Heart left ventricle (tissue), 16 donors: ENCODE results near the gene CENATAC. TPM values are rescaled to one million over a fixed set of nuclear protein-coding genes. Genes with fewer than 3 reads are reported as not detected.
"Not testable (repeated sequence)": the region's sequence is repeated elsewhere in the genome, so short reads cannot be mapped to it uniquely, and the experiment has no call there.

Experiments
- ATAC-seq, 4 donors: fragments of 200-7000 bp; cut with Tn5 transposase; one replicate each; pipeline ENCODE4 v1.9.1; 2020 to 2022; ENCODE audit warnings: moderate library complexity in 4 of 4, mild to moderate bottlenecking in 3 of 4, moderate number of reproducible peaks in 1 of 4
- DNase-seq, 5 donors: peaks; one replicate each; pipeline ENCODE4 v3.0.0-alpha.2; 2020
- H3K27ac ChIP-seq, 12 donors: fragments of 200-600 bp; sonication (generic) in 4 of 12; one replicate each; pipeline versions ENCODE4 v1.5.0 to v1.8.0; 2016 to 2022; ENCODE audit warnings: mild to moderate bottlenecking in 2 of 12
- H3K27me3 ChIP-seq, 9 donors: fragments of 200-600 bp; sonication (generic) in 2 of 9; one replicate each; pipeline versions ENCODE4 v1.5.1 to v1.8.0; 2016 to 2022; ENCODE audit warnings: mild to moderate bottlenecking in 3 of 9
- H3K36me3 ChIP-seq, 9 donors: fragments of 200-600 bp; sonication (generic) in 2 of 9; one replicate each; pipeline versions ENCODE4 v1.5.0 to v1.8.0; 2018 to 2022; ENCODE audit warnings: mild to moderate bottlenecking in 2 of 9
- H3K4me1 ChIP-seq, 12 donors: fragments of 200-600 bp; sonication (generic) in 4 of 12; one replicate each; pipeline versions ENCODE4 v1.5.0 to v1.8.0; 2016 to 2022; ENCODE audit warnings: mild to moderate bottlenecking in 3 of 12
- H3K4me3 ChIP-seq, 12 donors: fragments of 200-600 bp; sonication (generic) in 4 of 12; one replicate each; pipeline versions ENCODE4 v1.5.0 to v1.8.0; 2017 to 2022; ENCODE audit warnings: mild to moderate bottlenecking in 9 of 12, moderate library complexity in 4 of 12
- H3K9me3 ChIP-seq, 12 donors: fragments of 200-600 bp; sonication (generic) in 4 of 12; one replicate each; pipeline versions ENCODE4 v1.5.0 to v1.8.0; 2016 to 2022; ENCODE audit warnings: mild to moderate bottlenecking in 1 of 12
- POLR2A ChIP-seq, 2 donors: fragments of 450-650 bp; IDR thresholded peaks; one replicate each; pipeline ENCODE4 v1.6.1; 2017; ENCODE audit warnings: antibody characterized with exemption in 2 of 2, mild to moderate bottlenecking in 2 of 2, moderate library complexity in 2 of 2
- WGBS, 4 donors: extraction: QIAGEN DNeasy Blood & Tissue Kit in 2 of 4; methylation state at CpG; one replicate each; pipeline versions ENCODE4 v1.1.5 to v1.1.7; 2013 to 2018; 5-methylcytosine and 5-hydroxymethylcytosine counted together
- intact Hi-C, 10 donors: fragments of 100-400 bp; cut with DNase I; formaldehyde crosslinking; loops; one replicate each; pipeline versions ENCODE4 v1.11.1 to v1.14.2; 2022
- polyA plus RNA-seq, 2 donors: library from polyadenylated mRNA; stranded (reverse); fragments of 200-250 nt; gene quantifications; one replicate each; pipeline ENCODE4 v1.2.3, GENCODE V29; 2013
- total RNA-seq, 9 donors: library from RNA; depleted of rRNA in 2 of 9; stranded (reverse); fragments of >200 nt in 2 of 9; fragmentation: NEBNext Ultra II Directional in 3 of 9; extraction: Animal tissue kit (Norgen Biotek cat#: 25700) in 3 of 9; gene quantifications; one replicate each; pipeline versions ENCODE4 v1.1.0 to v1.2.4, GENCODE V29; 2016 to 2023
- TF ChIP-seq, protein P1 (sequence below), 12 donors: fragments of 200-600 bp; sonication (generic) in 4 of 12; IDR thresholded peaks; one replicate each; pipeline versions ENCODE4 v1.5.0 to v1.8.0; 2018 to 2022; ENCODE audit warnings: antibody characterized with exemption in 12 of 12, mild to moderate bottlenecking in 5 of 12
- donor health status: ischemic (EF 13 %, LVEDD 7.1; RV severe dilation, severe dysfunction).
- donor health status: healthy with polysubstance abuse.
- donor health status: DM: no; HTN: yes; CAD: no.
- donor health status: DM: no; HTN: no; CAD: no.
- donor health status: ischemic (EF 25% LVEDD 6.9; RV normal size, moderate dysfunction).
- donor health status: ischemic (EF 25% LVEDD 5.7; RV mildly dilated, moderate dysfunction).
- donor health status: healthy.
- donor health status: DM: yes; HTN: yes; CAD: no.
- donor health status: ischemic (EF 35%, LVEDD 5.7; RV mildly dilated, moderate dysfunction).
- donor health status: nonischemic (EF 11% LVEDD 7.7; RV severe dilation, severe dysfunction).
- donor health status: DM: yes; HTN: yes; CAD: no.
- donor health status: PGD.
- donor health status: ischemic (EF 29% LVEDD 5.4; RV normal size, mild dysfunction).
- donor health status: nonischemic (EF 23%, LVEDD 6.1; RV moderate dilation, normal function).

The CENATAC gene
- total and polyA plus RNA-seq, 11 donors = 7.9 to 27.3 (median 11.7) TPM

- ATAC-seq (peak; percentile 96 to 99 (median 97)), DNase-seq (peak; percentile 96 to 99 (median 98))
- H3K36me3 ChIP-seq = peaks cover 0 to 11% (median 9%) of the 10 kb centered on the region in 9 donors
- no peaks in the 10 kb centered on the region for H3K27me3 ChIP-seq
- H3K4me3 ChIP-seq = peak within 1 kb of the TSS; percentile 64 to 95 (median 82)
- H3K4me1 ChIP-seq = peaks cover 0 to 25% (median 12%) of the 10 kb centered on the region in 12 donors
- 0 to 1% (median 0%) methylated on average over 20 to 67 of the region's 67 CpGs for WGBS, 4 donors
- peak in 1 of 2 donors; percentile 53 for TF ChIP-seq POLR2A (IDR thresholded peaks at IDR 0.05)
- TF ChIP-seq, protein P1, sequence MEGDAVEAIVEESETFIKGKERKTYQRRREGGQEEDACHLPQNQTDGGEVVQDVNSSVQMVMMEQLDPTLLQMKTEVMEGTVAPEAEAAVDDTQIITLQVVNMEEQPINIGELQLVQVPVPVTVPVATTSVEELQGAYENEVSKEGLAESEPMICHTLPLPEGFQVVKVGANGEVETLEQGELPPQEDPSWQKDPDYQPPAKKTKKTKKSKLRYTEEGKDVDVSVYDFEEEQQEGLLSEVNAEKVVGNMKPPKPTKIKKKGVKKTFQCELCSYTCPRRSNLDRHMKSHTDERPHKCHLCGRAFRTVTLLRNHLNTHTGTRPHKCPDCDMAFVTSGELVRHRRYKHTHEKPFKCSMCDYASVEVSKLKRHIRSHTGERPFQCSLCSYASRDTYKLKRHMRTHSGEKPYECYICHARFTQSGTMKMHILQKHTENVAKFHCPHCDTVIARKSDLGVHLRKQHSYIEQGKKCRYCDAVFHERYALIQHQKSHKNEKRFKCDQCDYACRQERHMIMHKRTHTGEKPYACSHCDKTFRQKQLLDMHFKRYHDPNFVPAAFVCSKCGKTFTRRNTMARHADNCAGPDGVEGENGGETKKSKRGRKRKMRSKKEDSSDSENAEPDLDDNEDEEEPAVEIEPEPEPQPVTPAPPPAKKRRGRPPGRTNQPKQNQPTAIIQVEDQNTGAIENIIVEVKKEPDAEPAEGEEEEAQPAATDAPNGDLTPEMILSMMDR (IDR thresholded peaks at IDR 0.05) = peak in 7 of 12 donors; percentile 72 to 97 (median 86)
- H3K9me3 ChIP-seq = no peaks in the 10 kb centered on the region
- peak within 1 kb of the TSS; percentile 6 to 85 (median 67) for H3K27ac ChIP-seq
- intact Hi-C loops = loop anchor here in 3 of 10 donors (2.0 to 5.0 kb wide), 3 partner anchors 26 to 123 kb away; partner anchors contain the start of genes CENATAC (in 1 of the 3) and HYOU1 (in 1 of the 3)
These were observed 32.5 kb downstream of the CENATAC start, which contains the start of gene SLC37A4 for GRCh38 chr11:119030329-119031047. SLC37A4 (minus strand) TSS chr11:119030877.

DNA sequence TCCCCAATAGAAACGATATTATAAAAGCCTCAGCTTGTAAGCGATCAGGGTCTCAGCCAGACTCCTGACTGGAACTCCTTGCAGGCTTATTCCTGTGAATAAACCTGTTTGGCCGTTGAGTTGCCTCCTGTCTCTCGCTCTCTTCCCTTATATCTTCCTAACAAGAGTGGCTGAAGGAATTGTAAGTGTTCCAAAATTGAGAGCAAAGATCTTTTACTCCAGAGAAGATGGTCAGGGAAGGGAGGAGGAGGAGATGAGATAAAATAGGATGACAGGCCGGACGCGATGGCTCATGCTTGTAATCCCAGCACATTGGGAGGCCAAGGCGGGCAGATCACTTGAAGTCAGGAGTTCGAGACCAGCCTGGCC lies 34.0 kb downstream of the CENATAC start:
- no peak for TF ChIP-seq POLR2A (IDR thresholded peaks at IDR 0.05)
- TF ChIP-seq, protein P1 (IDR thresholded peaks at IDR 0.05) = no peak
- 68 to 87% (median 78%) methylated on average over 9 of the region's 9 CpGs for WGBS, 4 donors
- Histone ChIP-seq H3K36me3 (peaks cover 0 to 8% (median 0%) of the 10 kb centered on the region in 9 donors), H3K4me3 (no peak overlapping the region), H3K4me1 (peaks cover 0 to 25% (median 12%) of the 10 kb centered on the region in 12 donors), H3K27ac (no peak overlapping the region), H3K9me3 (no peaks in the 10 kb centered on the region), H3K27me3 (no peaks in the 10 kb centered on the region)
- ATAC-seq = no peak
- DNase-seq = no peak
- intact Hi-C loops = loop anchor here in 3 of 10 donors (2.0 to 5.0 kb wide), 3 partner anchors 25 to 125 kb away; partner anchors contain the start of genes CENATAC (in 1 of the 3) and HYOU1 (in 1 of the 3)

- intact Hi-C loops = loop anchor here in 1 of 10 donors (5.0 kb wide), 1 partner anchor 126 kb away; no protein-coding TSS in a partner anchor
- not testable (repeated sequence) for H3K4me3 ChIP-seq, DNase-seq, H3K27ac ChIP-seq, H3K9me3 ChIP-seq, H3K36me3 ChIP-seq, ATAC-seq, H3K27me3 ChIP-seq
- WGBS, 4 donors = 81 to 91% (median 87%) methylated on average over 10 of the region's 10 CpGs
- H3K4me1 ChIP-seq = peaks cover 0 to 24% (median 12%) of the 10 kb centered on the region in 12 donors
These were observed 35.5 kb downstream of the CENATAC start for GRCh38 chr11:119033421-119033820.

DNA sequence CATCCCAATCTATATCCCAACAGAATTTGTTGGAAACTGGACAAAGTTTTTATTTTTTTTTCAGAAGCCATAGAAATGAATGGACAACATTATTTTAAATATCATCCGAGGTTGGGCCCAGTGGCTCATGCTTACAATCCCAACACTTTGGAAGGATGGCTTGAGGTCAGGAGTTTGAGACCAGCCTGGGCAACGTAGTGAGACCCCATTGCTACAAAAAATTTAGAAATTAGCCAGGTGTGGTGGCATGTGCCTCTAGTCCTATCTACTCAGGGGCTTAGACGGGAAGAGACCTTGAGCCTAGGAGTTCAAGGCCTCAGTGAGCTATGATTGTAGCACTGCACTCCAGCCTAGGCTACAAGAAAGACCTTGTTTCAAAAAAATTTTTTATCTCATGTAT lies 36.9 kb downstream of the CENATAC start:
- intact Hi-C loops = loop anchor here in 1 of 10 donors (5.0 kb wide), 1 partner anchor 128 kb away; no protein-coding TSS in a partner anchor
- Histone ChIP-seq H3K4me1 (peaks cover 0 to 13% (median 7%) of the 10 kb centered on the region in 12 donors), H3K9me3 (no peaks in the 10 kb centered on the region), H3K4me3 (no peak overlapping the region), H3K27me3 (no peaks in the 10 kb centered on the region), H3K27ac (no peak overlapping the region), H3K36me3 (no peaks in the 10 kb centered on the region)
- WGBS, 4 donors = 84 to 94% (median 88%) methylated on average over 3 of the region's 3 CpGs
- TF ChIP-seq, protein P1 (IDR thresholded peaks at IDR 0.05) = no peak
- TF ChIP-seq POLR2A (IDR thresholded peaks at IDR 0.05) = no peak
- ATAC-seq (no peak), DNase-seq (no peak)
